ENCODE measurements around the gene SETBP1.

DNA sequence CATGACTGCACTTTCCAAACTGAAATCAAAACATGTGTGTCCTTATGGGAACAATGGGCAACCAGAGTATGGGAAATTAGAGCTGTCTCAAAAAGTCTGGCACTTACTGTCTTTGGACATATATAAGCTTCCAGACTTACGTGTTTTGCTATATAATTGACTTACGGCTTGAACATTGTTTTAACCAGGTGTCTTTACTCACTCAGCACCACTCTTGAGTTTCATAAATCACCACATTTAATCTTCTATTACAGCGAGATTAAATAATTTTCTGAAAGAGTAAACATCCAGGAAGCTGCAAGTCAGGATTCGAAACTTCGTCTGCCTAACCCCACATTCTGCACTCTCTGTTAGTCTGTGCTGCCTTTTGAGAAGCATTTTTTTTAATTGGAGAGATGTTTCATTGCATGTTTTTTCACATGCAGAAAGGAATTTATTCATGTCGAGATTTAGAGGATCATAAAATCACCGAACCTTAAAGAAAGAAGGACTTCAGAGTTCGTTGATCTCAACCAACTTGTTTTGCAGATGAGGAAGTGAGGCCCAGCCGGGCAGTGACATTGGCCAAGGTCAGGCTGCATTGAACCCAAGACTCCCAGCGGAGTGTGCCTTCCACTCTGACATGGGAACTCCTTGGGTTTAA is 137.3 kb downstream of the SETBP1 start:
- TF ChIP-seq, protein P1, sequence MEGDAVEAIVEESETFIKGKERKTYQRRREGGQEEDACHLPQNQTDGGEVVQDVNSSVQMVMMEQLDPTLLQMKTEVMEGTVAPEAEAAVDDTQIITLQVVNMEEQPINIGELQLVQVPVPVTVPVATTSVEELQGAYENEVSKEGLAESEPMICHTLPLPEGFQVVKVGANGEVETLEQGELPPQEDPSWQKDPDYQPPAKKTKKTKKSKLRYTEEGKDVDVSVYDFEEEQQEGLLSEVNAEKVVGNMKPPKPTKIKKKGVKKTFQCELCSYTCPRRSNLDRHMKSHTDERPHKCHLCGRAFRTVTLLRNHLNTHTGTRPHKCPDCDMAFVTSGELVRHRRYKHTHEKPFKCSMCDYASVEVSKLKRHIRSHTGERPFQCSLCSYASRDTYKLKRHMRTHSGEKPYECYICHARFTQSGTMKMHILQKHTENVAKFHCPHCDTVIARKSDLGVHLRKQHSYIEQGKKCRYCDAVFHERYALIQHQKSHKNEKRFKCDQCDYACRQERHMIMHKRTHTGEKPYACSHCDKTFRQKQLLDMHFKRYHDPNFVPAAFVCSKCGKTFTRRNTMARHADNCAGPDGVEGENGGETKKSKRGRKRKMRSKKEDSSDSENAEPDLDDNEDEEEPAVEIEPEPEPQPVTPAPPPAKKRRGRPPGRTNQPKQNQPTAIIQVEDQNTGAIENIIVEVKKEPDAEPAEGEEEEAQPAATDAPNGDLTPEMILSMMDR (IDR thresholded peaks at IDR 0.05): no peak
- TF ChIP-seq, protein P2, sequence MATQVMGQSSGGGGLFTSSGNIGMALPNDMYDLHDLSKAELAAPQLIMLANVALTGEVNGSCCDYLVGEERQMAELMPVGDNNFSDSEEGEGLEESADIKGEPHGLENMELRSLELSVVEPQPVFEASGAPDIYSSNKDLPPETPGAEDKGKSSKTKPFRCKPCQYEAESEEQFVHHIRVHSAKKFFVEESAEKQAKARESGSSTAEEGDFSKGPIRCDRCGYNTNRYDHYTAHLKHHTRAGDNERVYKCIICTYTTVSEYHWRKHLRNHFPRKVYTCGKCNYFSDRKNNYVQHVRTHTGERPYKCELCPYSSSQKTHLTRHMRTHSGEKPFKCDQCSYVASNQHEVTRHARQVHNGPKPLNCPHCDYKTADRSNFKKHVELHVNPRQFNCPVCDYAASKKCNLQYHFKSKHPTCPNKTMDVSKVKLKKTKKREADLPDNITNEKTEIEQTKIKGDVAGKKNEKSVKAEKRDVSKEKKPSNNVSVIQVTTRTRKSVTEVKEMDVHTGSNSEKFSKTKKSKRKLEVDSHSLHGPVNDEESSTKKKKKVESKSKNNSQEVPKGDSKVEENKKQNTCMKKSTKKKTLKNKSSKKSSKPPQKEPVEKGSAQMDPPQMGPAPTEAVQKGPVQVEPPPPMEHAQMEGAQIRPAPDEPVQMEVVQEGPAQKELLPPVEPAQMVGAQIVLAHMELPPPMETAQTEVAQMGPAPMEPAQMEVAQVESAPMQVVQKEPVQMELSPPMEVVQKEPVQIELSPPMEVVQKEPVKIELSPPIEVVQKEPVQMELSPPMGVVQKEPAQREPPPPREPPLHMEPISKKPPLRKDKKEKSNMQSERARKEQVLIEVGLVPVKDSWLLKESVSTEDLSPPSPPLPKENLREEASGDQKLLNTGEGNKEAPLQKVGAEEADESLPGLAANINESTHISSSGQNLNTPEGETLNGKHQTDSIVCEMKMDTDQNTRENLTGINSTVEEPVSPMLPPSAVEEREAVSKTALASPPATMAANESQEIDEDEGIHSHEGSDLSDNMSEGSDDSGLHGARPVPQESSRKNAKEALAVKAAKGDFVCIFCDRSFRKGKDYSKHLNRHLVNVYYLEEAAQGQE (IDR thresholded peaks at IDR 0.05; ENCODE audit: insufficient read depth in 1 of 2, low read depth in 2 of 2, low read length in 1 of 2): no peak
